GM18861 (cell line): ENCODE results near the gene TF.

Source experiments
- ATAC-seq: cut with Tn5 transposase; IDR thresholded peaks from one replicate; pipeline ENCODE4 v1.9.1; 2021; ENCODE audit not compliant: unreplicated experiment

Gene TF

GRCh38 chr3:133805384-133805701 lies 59.1 kb downstream of the TF start:
- no peak for ATAC-seq

- ATAC-seq: peak; percentile 98
Measured at GRCh38 chr3:133805702-133806475, 59.7 kb downstream of the TF start, which contains the start of gene SRPRB. Gene SRPRB, plus strand, starts transcription at chr3:133805815. Its CDS starts 34 bp downstream, at chr3:133805849.

GRCh38 chr3:133812872-133813271 lies 66.7 kb downstream of the TF start:
- ATAC-seq: no peak

GRCh38 chr3:133815386-133815785 lies 69.2 kb downstream of the TF start:
- ATAC-seq: no peak

GRCh38 chr3:133820129-133820528 lies 73.9 kb downstream of the TF start:
- ATAC-seq: no peak

GRCh38 chr3:133820889-133821675 lies 74.9 kb downstream of the TF start:
- no peak for ATAC-seq

GRCh38 chr3:133821767-133822638 lies 75.8 kb downstream of the TF start:
- no peak for ATAC-seq

GRCh38 chr3:133824961-133825485 lies 78.8 kb downstream of the TF start:
- ATAC-seq: no peak

GRCh38 chr3:133825969-133826727 lies 80.0 kb downstream of the TF start:
- no peak for ATAC-seq

GRCh38 chr3:133827136-133827535 lies 80.9 kb downstream of the TF start:
- ATAC-seq: no peak

- ATAC-seq: no peak
Measured at GRCh38 chr3:133827684-133828083, 81.5 kb downstream of the TF start.

- ATAC-seq: no peak
Measured at GRCh38 chr3:133828576-133829309, 82.5 kb downstream of the TF start.

- no peak for ATAC-seq
Measured at GRCh38 chr3:133829310-133829707, 83.1 kb downstream of the TF start.

GRCh38 chr3:133830071-133830470 lies 83.9 kb downstream of the TF start:
- no peak for ATAC-seq

GRCh38 chr3:133831966-133832801 lies 86.0 kb downstream of the TF start:
- no peak for ATAC-seq

GRCh38 chr3:133832802-133833144 lies 86.6 kb downstream of the TF start:
- no peak for ATAC-seq

GRCh38 chr3:133833267-133833666 lies 87.1 kb downstream of the TF start:
- ATAC-seq: no peak

- no peak for ATAC-seq
Measured at GRCh38 chr3:133833880-133834620, 87.9 kb downstream of the TF start.
